Measurements from ENCODE around the gene ZSWIM6.
"Not testable (repeated sequence)": the region's sequence is repeated elsewhere in the genome, so short reads cannot be mapped to it uniquely, and the experiment has no call there.

Gene ZSWIM6

GRCh38 chr5:61409568-61409967, 77.5 kb downstream of the ZSWIM6 start:
- DNase-seq, result no peak

- no peak for DNase-seq
Measured at GRCh38 chr5:61410811-61411210, 78.8 kb downstream of the ZSWIM6 start.

GRCh38 chr5:61412361-61412760, 80.3 kb downstream of the ZSWIM6 start:
- no peak for DNase-seq

- DNase-seq, result not testable (repeated sequence)
Measured at GRCh38 chr5:61413205-61413604, 81.1 kb downstream of the ZSWIM6 start.

- no peak for DNase-seq
Measured at GRCh38 chr5:61414806-61415205, 82.7 kb downstream of the ZSWIM6 start.

- DNase-seq, result no peak
Measured at GRCh38 chr5:61416010-61416409, 84.0 kb downstream of the ZSWIM6 start.

GRCh38 chr5:61416420-61416819, 84.4 kb downstream of the ZSWIM6 start:
- DNase-seq, result no peak

GRCh38 chr5:61417340-61417739, 85.3 kb downstream of the ZSWIM6 start:
- no peak for DNase-seq

GRCh38 chr5:61417851-61418250, 85.8 kb downstream of the ZSWIM6 start:
- DNase-seq, result no peak

- DNase-seq, result no peak
Measured at GRCh38 chr5:61419106-61419505, 87.0 kb downstream of the ZSWIM6 start.

- DNase-seq, result no peak
Measured at GRCh38 chr5:61420016-61420415, 88.0 kb downstream of the ZSWIM6 start.

GRCh38 chr5:61421262-61421661, 89.2 kb downstream of the ZSWIM6 start:
- DNase-seq, result not testable (repeated sequence)

- DNase-seq, result no peak
Measured at GRCh38 chr5:61423487-61424145, 91.6 kb downstream of the ZSWIM6 start.

GRCh38 chr5:61425918-61426317, 93.9 kb downstream of the ZSWIM6 start:
- DNase-seq, result no peak

- no peak for DNase-seq
Measured at GRCh38 chr5:61429906-61430305, 97.8 kb downstream of the ZSWIM6 start.

- DNase-seq, result no peak
Measured at GRCh38 chr5:61431923-61432620, 100.0 kb downstream of the ZSWIM6 start.

GRCh38 chr5:61435368-61435767, 103.3 kb downstream of the ZSWIM6 start:
- DNase-seq, result no peak

- DNase-seq, result no peak
Measured at GRCh38 chr5:61438298-61438970, 106.4 kb downstream of the ZSWIM6 start.

- no peak for DNase-seq
Measured at GRCh38 chr5:61440086-61440485, 108.0 kb downstream of the ZSWIM6 start.

GRCh38 chr5:61440596-61440995, 108.5 kb downstream of the ZSWIM6 start:
- no peak for DNase-seq

GRCh38 chr5:61441742-61442141, 109.7 kb downstream of the ZSWIM6 start:
- DNase-seq, result no peak

GRCh38 chr5:61447780-61448495, 115.9 kb downstream of the ZSWIM6 start:
- DNase-seq, result no peak

GRCh38 chr5:61449804-61450492, 117.9 kb downstream of the ZSWIM6 start:
- no peak for DNase-seq

All from GDM1 (cell line).